Amygdala (tissue), 56 donors: ENCODE data around the gene MAP3K6.

Experiments used
- DNase-seq, 56 donors: peaks; one replicate each; lab custom pipeline; 2025; lab: John Stamatoyannopoulos, UW

The MAP3K6 gene

GRCh38 chr1:27358038-27358927 is 8.5 kb downstream of the MAP3K6 start:
- no peak for DNase-seq

- peak in 35 of 56 donors; percentile 4 to 71 (median 27) for DNase-seq
Measured at GRCh38 chr1:27357281-27358037, 9.3 kb downstream of the MAP3K6 start.

DNA sequence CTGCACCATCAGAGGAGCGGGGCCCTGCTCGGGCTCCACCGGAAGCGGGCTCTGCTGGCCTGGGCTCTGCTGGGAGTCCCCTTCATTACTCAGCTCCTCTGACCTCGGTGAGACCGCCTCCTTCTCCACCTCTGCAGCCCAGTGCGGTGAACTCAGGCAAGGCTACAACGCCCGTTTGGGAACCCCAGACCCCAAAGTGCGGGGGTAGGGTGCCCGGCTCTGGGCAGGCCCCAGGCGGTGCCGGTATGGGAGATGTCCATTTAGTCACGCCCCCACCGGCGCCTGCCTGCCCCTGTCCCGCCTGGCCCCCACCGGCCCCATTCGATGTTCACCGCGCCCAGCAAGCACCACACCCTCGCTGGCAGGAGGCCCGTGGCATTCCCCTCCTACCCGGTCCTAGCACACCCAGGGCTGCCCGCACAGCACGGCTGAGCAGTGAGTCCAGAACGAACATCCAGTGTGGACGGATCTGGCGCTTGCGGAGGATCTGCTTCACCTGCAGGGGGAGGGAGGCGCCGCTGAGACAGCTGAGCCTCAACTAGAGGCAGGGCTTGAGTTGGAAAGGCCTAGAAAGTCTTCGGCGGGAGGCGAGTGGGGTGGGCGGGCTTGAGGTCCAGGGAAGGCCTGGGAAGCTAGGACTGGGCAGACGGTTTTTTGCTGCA is 10.0 kb downstream of the MAP3K6 start:
- no peak for DNase-seq

GRCh38 chr1:27356277-27356618 is 10.5 kb downstream of the MAP3K6 start:
- DNase-seq, result no peak

DNA sequence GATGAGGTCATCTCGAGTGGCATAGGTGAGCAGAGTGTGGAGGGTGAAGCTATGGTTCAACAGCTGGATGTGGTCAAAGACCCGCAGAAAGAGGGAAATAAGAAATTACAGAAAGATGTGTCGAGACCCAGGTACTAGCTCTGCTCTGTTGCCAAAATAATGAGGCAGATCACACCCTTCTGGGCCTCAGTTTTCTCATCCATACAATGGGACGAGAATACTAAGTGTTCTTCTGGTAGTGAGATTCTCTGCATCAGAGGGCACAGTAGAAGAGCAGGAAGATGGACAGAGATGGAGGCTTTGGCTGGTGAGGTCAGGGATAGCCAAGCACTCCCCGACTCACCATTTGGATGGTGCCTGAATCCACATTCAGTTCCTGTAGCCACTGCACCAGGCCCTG is 11.1 kb downstream of the MAP3K6 start:
- no peak for DNase-seq

- DNase-seq, result no peak
Measured at GRCh38 chr1:27353629-27354028, 13.1 kb downstream of the MAP3K6 start.

DNA sequence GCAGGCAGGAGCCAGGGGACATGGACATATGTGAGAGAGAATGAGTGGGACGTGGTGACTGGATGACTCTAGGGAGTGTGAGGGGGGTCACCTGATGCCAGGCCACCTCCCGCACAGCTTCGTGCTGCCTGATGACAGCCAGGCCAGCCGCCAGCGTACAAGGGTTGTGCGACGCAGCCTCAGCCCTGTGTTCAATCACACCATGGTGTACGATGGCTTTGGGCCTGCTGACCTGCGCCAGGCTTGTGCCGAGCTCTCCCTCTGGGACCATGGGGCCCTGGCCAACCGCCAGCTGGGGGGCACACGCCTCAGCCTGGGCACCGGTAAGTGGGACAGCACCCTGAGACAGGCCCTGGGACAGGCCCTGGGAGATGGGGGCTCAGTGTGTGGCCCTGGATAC is 13.6 kb downstream of the MAP3K6 start:
- no peak for DNase-seq

GRCh38 chr1:27351541-27352107 is 15.1 kb downstream of the MAP3K6 start:
- DNase-seq, result no peak

- DNase-seq, result peak in 1 of 56 donors; percentile 3
Measured at GRCh38 chr1:27350663-27351540, 15.9 kb downstream of the MAP3K6 start.

DNA sequence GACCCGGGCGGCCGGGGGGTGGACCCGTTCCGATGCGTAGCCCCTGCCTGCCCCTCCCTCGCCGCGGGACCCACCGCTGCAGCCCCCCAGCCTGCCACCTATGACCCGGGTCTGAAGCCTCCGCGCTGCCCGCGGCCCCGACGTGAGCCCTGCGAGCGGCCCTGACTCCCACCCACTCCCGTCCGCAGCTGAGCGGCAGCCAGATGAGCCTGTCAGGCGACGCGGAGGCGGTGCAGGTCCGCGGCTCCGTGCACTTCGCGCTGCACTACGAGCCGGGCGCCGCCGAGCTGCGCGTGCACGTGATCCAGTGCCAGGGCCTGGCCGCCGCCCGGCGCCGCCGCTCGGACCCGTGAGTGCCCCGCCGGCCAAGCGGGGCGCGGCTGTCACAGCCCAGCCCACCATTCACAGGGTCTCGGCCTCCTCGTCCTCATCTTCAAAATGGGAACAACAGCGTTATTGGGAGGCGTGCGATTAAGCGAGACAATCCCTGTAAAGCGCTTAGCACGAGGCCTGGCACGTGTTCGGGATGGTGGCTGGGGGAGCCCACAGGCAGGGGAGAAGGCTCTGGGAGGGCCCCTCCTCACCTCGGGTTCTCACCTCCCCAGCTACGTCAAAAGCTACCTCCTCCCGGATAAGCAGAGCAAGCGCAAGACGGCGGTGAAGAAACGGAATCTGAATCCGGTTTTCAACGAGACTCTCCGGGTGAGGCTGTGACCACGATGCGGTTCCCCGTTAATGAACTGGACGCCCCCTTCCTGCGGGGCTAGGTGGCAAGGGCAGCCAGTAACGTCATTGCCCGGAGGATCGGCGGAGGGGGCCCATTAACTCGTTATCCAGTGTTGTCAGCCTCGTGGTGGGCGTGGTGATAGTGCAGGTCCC is 16.7 kb downstream of the MAP3K6 start:
- peak in 8 of 56 donors; percentile 18 to 38 (median 28) for DNase-seq

GRCh38 chr1:27348861-27349783 is 17.6 kb downstream of the MAP3K6 start:
- DNase-seq, result no peak

GRCh38 chr1:27346991-27347624 is 19.7 kb downstream of the MAP3K6 start:
- DNase-seq, result no peak

GRCh38 chr1:27346357-27346756 is 20.4 kb downstream of the MAP3K6 start:
- no peak for DNase-seq

- no peak for DNase-seq
Measured at GRCh38 chr1:27345272-27345671, 21.5 kb downstream of the MAP3K6 start.

DNA sequence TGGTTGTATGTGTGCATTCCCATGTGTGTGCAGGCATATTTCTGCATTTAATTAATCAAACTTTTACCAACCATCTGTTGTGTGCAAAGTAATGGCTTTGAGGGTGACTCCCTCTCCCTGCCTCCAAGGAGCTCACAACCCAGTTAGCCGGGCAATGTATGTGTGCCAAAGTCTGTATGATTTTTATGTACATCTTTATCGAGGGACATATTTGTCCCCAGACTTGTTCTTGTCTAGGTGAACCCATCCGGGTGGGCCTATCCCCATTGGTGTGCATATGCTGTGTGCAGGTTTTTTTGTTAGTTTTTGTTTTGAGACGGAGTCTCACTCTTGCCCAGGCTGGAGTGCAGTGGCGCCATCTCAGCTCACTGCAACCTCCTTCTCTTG is 23.1 kb downstream of the MAP3K6 start:
- DNase-seq, result no peak

DNA sequence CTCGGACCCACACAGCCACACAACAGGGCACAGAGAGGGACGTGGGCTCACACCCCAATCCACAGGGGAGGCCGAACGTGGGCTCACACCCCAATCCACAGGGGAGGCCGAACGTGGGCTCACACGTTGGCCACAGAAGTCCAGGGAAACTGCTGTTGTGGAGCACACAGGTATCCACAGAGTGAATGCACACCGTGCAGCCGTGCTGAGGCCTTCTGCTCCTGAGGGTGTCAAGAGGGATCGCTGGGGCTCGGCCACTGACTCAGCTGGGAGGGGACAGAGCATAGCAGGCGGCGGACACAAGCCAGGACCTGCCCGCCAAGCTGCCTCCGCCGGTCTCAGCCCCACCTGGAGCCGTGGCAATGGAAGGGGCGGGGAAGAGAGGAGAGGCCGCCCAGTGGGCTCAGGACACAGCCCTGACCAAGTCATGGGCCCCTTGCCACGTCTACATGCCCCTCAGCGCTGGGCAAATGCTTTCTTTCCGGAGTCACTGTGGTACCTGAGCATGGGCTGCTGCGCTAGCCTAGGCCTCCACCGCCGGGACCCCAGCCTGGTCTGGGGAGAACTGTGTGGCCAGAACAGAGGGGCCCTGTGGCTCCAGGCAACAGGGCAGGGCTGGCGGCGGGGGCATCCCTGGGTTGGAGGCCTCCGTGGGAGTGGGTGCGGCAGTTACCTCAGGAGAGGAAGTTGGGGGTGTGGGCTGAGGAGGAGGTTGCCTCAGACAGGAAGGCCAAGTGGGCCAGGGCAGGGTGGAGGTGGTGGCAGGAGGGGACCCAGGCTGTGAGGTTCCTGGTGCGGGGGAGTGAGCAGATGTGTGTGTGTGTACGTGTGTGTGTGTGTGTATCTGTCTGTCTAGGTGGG is 23.8 kb downstream of the MAP3K6 start:
- DNase-seq, result no peak
